Endothelial cell (in vitro differentiated cells): Measurements from ENCODE around the gene PCDHGA10. TPM values are rescaled to one million over a fixed set of nuclear protein-coding genes. Genes with fewer than 3 reads are reported as not detected.

ENCODE experiments used
- DNase-seq: peaks from one replicate; pipeline ENCODE4 v3.0.0; 2021; ENCODE audit warnings: low spot score
- H3K27ac Mint-ChIP-seq: one replicate; pipeline ENCODE4 v1.8.0; 2021; ENCODE audit warnings: mixed read lengths, inconsistent platforms; ENCODE audit not compliant: unreplicated experiment
- H3K27me3 Mint-ChIP-seq: one replicate; pipeline ENCODE4 v1.8.0; 2021; ENCODE audit warnings: mild to moderate bottlenecking, moderate library complexity, mixed read lengths, inconsistent platforms; ENCODE audit not compliant: unreplicated experiment
- H3K36me3 Mint-ChIP-seq: one replicate; pipeline ENCODE4 v1.8.0; 2021; ENCODE audit warnings: mild to moderate bottlenecking, low read depth, mixed read lengths, inconsistent platforms; ENCODE audit not compliant: unreplicated experiment
- H3K4me1 Mint-ChIP-seq: one replicate; pipeline ENCODE4 v1.8.0; 2021; ENCODE audit warnings: mild to moderate bottlenecking, mixed read lengths, inconsistent platforms; ENCODE audit not compliant: unreplicated experiment
- H3K4me3 Mint-ChIP-seq: one replicate; pipeline ENCODE4 v1.8.0; 2021; ENCODE audit warnings: mild to moderate bottlenecking, mixed read lengths, inconsistent platforms; ENCODE audit not compliant: unreplicated experiment
- H3K9me3 Mint-ChIP-seq: one replicate; pipeline ENCODE4 v1.8.0; 2021; ENCODE audit warnings: mixed read lengths, inconsistent platforms; ENCODE audit not compliant: unreplicated experiment
- CTCF ChIP-seq: fragments of 200-600 bp; sonication (generic); IDR thresholded peaks from one replicate; pipeline ENCODE4 v1.5.0; 2021; ENCODE audit warnings: antibody characterized with exemption; ENCODE audit not compliant: unreplicated experiment
- total RNA-seq: library from RNA; stranded (reverse); fragmentation: NEBNext Ultra II Directional; extraction: Animal tissue kit (Norgen Biotek cat#: 25700); gene quantifications from one replicate; pipeline ENCODE4 v1.2.1, GENCODE V29; 2021; ENCODE audit not compliant: unreplicated experiment

PCDHGA10 gene
- total RNA-seq, 1 donor from 2014 or later, result 43.0 TPM

- no peak for DNase-seq
- no peaks in the 10 kb centered on the region for H3K9me3 Mint-ChIP-seq
- H3K36me3 Mint-ChIP-seq, result peaks cover 4% of the 10 kb centered on the region
- H3K27me3 Mint-ChIP-seq, result peaks cover 1% of the 10 kb centered on the region
- no peak overlapping the region for H3K27ac Mint-ChIP-seq
- peaks cover 16% of the 10 kb centered on the region for H3K4me1 Mint-ChIP-seq
- no peak overlapping the region for H3K4me3 Mint-ChIP-seq
- TF ChIP-seq CTCF, result no peak
Measured at GRCh38 chr5:141465351-141465750, 52.6 kb downstream of the PCDHGA10 start.

Other genes starting within 250 kb of the PCDHGA10 start
- gene PCDHB7, start 240.3 kb upstream of the PCDHGA10 start, total RNA-seq, result 4.6 TPM
- gene PCDHB8, start 235.2 kb upstream of the PCDHGA10 start, total RNA-seq, result 9.2 TPM
- gene PCDHB16, start 230.6 kb upstream of the PCDHGA10 start, total RNA-seq, result 10.9 TPM
- 15.2 TPM for gene PCDHB9, start 225.8 kb upstream of the PCDHGA10 start, total RNA-seq
- 10.3 TPM for gene PCDHB10, start 220.6 kb upstream of the PCDHGA10 start, total RNA-seq
- 6.4 TPM for gene PCDHB11, start 213.4 kb upstream of the PCDHGA10 start, total RNA-seq
- gene PCDHB12, start 204.3 kb upstream of the PCDHGA10 start, total RNA-seq, result 8.4 TPM
- 7.1 TPM for gene PCDHB13, start 199.1 kb upstream of the PCDHGA10 start, total RNA-seq
- 8.4 TPM for gene PCDHB14, start 189.6 kb upstream of the PCDHGA10 start, total RNA-seq
- gene PCDHB15, start 167.6 kb upstream of the PCDHGA10 start, total RNA-seq, result 10.5 TPM
- gene SLC25A2, start 108.9 kb upstream of the PCDHGA10 start, total RNA-seq, result 0.62 TPM
- gene TAF7, start 92.2 kb upstream of the PCDHGA10 start, total RNA-seq, result 86.4 TPM
- gene PCDHGA1, start 82.5 kb upstream of the PCDHGA10 start, total RNA-seq, result 1.4 TPM
- 1.6 TPM for gene PCDHGA2, start 74.2 kb upstream of the PCDHGA10 start, total RNA-seq
- 1.4 TPM for gene PCDHGA3, start 69.2 kb upstream of the PCDHGA10 start, total RNA-seq
- gene PCDHGB1, start 62.9 kb upstream of the PCDHGA10 start, total RNA-seq, result 3.1 TPM
- 2.0 TPM for gene PCDHGA4, start 58.0 kb upstream of the PCDHGA10 start, total RNA-seq
- 11.1 TPM for gene PCDHGB2, start 53.0 kb upstream of the PCDHGA10 start, total RNA-seq
- 2.4 TPM for gene PCDHGA5, start 48.8 kb upstream of the PCDHGA10 start, total RNA-seq
- 4.1 TPM for gene PCDHGB3, start 42.7 kb upstream of the PCDHGA10 start, total RNA-seq
- gene PCDHGA6, start 39.1 kb upstream of the PCDHGA10 start, total RNA-seq, result 3.9 TPM
- gene PCDHGA7, start 30.2 kb upstream of the PCDHGA10 start, total RNA-seq, result 6.3 TPM
- gene PCDHGB4, start 25.3 kb upstream of the PCDHGA10 start, total RNA-seq, result 13.2 TPM
- 2.6 TPM for gene PCDHGA8, start 20.4 kb upstream of the PCDHGA10 start, total RNA-seq
- 5.5 TPM for gene PCDHGB5, start 15.0 kb upstream of the PCDHGA10 start, total RNA-seq
- gene PCDHGA9, start 10.2 kb upstream of the PCDHGA10 start, total RNA-seq, result 3.1 TPM
- 60.0 TPM for gene PCDHGB6, start 5.0 kb upstream of the PCDHGA10 start, total RNA-seq
- gene PCDHGB7, start 4.7 kb downstream of the PCDHGA10 start, total RNA-seq, result 45.2 TPM
- 10.8 TPM for gene PCDHGA11, start 8.1 kb downstream of the PCDHGA10 start, total RNA-seq
- 3.8 TPM for gene PCDHGA12, start 17.5 kb downstream of the PCDHGA10 start, total RNA-seq
- 68.2 TPM for gene PCDHGC3, start 63.0 kb downstream of the PCDHGA10 start, total RNA-seq
- 3.5 TPM for gene PCDHGC4, start 72.0 kb downstream of the PCDHGA10 start, total RNA-seq
- 2.9 TPM for gene PCDHGC5, start 76.1 kb downstream of the PCDHGA10 start, total RNA-seq
- 149 TPM for gene DIAPH1, start 206.0 kb downstream of the PCDHGA10 start, total RNA-seq
- 84.9 TPM for gene HDAC3, start 223.9 kb downstream of the PCDHGA10 start, total RNA-seq
- 17.4 TPM for gene RELL2, start 224.0 kb downstream of the PCDHGA10 start, total RNA-seq
- gene FCHSD1, start 238.4 kb downstream of the PCDHGA10 start, total RNA-seq, result 63.3 TPM